Astrocyte (in vitro differentiated cells and primary cell): Measurements from ENCODE around the gene ERAP2. TPM values are rescaled to one million over a fixed set of nuclear protein-coding genes. Genes with fewer than 3 reads are reported as not detected.
"Not testable (repeated sequence)": the region's sequence is repeated elsewhere in the genome, so short reads cannot be mapped to it uniquely, and the experiment has no call there.

Experiments
- DNase-seq: peaks from one replicate; pipeline ENCODE4 v3.0.0-alpha.2; 2010; ENCODE audit warnings: low read depth
- FAIRE-seq: peaks from 2 replicates; lab custom pipeline; 2011; peaks lifted over from hg19 to GRCh38; lab: Jason Lieb, UNC
- H2AFZ ChIP-seq: 2 replicates; pipeline ENCODE4 v1.6.0; 2012; ENCODE audit warnings: low read depth, low read length, inconsistent platforms
- H3K27ac ChIP-seq: 2 replicates; pipeline ENCODE4 v1.5.1; 2011; ENCODE audit warnings: low read depth, low read length, inconsistent platforms
- H3K27me3 ChIP-seq: 2 replicates; pipeline ENCODE4 v1.6.0; 2011; ENCODE audit warnings: low read length, inconsistent platforms; ENCODE audit not compliant: insufficient read depth
- H3K36me3 ChIP-seq: 2 replicates; pipeline ENCODE4 v1.5.1; 2011; ENCODE audit warnings: low read length, inconsistent platforms; ENCODE audit not compliant: insufficient read depth
- H3K4me1 ChIP-seq: 2 replicates; pipeline ENCODE4 v1.5.1; 2011; ENCODE audit warnings: low read length, inconsistent platforms; ENCODE audit not compliant: insufficient read depth
- H3K4me2 ChIP-seq: 2 replicates; pipeline ENCODE4 v1.6.0; 2012; ENCODE audit warnings: low read length, inconsistent platforms
- H3K4me3 ChIP-seq: 2 replicates; pipeline ENCODE4 v1.5.1; 2011; ENCODE audit warnings: low read depth, mild to moderate bottlenecking, low read length, inconsistent platforms; ENCODE audit not compliant: insufficient read depth
- H3K79me2 ChIP-seq: 2 replicates; pipeline ENCODE4 v1.6.0; 2012; ENCODE audit warnings: mild to moderate bottlenecking, low read length, inconsistent platforms; ENCODE audit not compliant: insufficient read depth
- H3K9ac ChIP-seq: 2 replicates; pipeline ENCODE4 v1.6.0; 2012; ENCODE audit warnings: mild to moderate bottlenecking, low read length, inconsistent platforms
- H3K9me3 ChIP-seq: 2 replicates; pipeline ENCODE4 v1.5.1; 2012; ENCODE audit warnings: low read depth, mild to moderate bottlenecking, low read length, inconsistent platforms; ENCODE audit not compliant: insufficient read depth
- H4K20me1 ChIP-seq: 2 replicates; pipeline ENCODE4 v1.6.0; 2012; ENCODE audit warnings: low read length, inconsistent platforms; ENCODE audit not compliant: insufficient read depth
- H3K27ac Mint-ChIP-seq: one replicate; pipeline ENCODE4 v1.8.0; 2021; ENCODE audit warnings: mild to moderate bottlenecking, mixed read lengths; ENCODE audit not compliant: unreplicated experiment
- H3K27me3 Mint-ChIP-seq: one replicate; pipeline ENCODE4 v1.8.0; 2021; ENCODE audit warnings: low read depth, mixed read lengths; ENCODE audit not compliant: unreplicated experiment
- H3K36me3 Mint-ChIP-seq: one replicate; pipeline ENCODE4 v1.8.0; 2021; ENCODE audit warnings: low read depth, mixed read lengths; ENCODE audit not compliant: unreplicated experiment
- H3K4me1 Mint-ChIP-seq: one replicate; pipeline ENCODE4 v1.8.0; 2021; ENCODE audit warnings: low read depth, mixed read lengths; ENCODE audit not compliant: unreplicated experiment
- H3K4me3 Mint-ChIP-seq: one replicate; pipeline ENCODE4 v1.8.0; 2021; ENCODE audit warnings: mild to moderate bottlenecking, moderate library complexity, mixed read lengths; ENCODE audit not compliant: unreplicated experiment
- H3K9me3 Mint-ChIP-seq: one replicate; pipeline ENCODE4 v1.8.0; 2021; ENCODE audit warnings: mild to moderate bottlenecking, mixed read lengths; ENCODE audit not compliant: unreplicated experiment
- CTCF ChIP-seq: IDR thresholded peaks from 2 replicates; pipeline ENCODE4 v1.5.1; 2011; ENCODE audit warnings: low read depth, mild to moderate bottlenecking, inconsistent platforms, low read length, moderate library complexity; ENCODE audit not compliant: insufficient read depth
- EZH2 ChIP-seq: IDR thresholded peaks from 2 replicates; pipeline ENCODE4 v1.6.1; 2012; ENCODE audit warnings: mild to moderate bottlenecking, low read length, inconsistent platforms; ENCODE audit not compliant: insufficient read depth
- total RNA-seq: library from RNA; stranded (reverse); gene quantifications from 2 replicates; pipeline ENCODE4 v1.2.1, GENCODE V29; 2021

ERAP2 gene
- total RNA-seq, 1 donor from 2014 or later = 2.5 TPM

- peaks cover 14% of the 10 kb centered on the region for H3K4me1 Mint-ChIP-seq
- H3K9ac ChIP-seq = no peak overlapping the region
- H3K27me3 Mint-ChIP-seq = peaks cover 3% of the 10 kb centered on the region
- no peak overlapping the region for H2AFZ ChIP-seq
- no peaks in the 10 kb centered on the region for H4K20me1 ChIP-seq
- DNase-seq = no peak
- no peaks in the 10 kb centered on the region for H3K79me2 ChIP-seq
- peaks cover 7% of the 10 kb centered on the region for H3K4me1 ChIP-seq
- no peak overlapping the region for H3K27ac Mint-ChIP-seq
- H3K9me3 ChIP-seq = no peaks in the 10 kb centered on the region
- FAIRE-seq = no peak
- no peak overlapping the region for H3K4me3 Mint-ChIP-seq
- H3K9me3 Mint-ChIP-seq = no peaks in the 10 kb centered on the region
- no peaks in the 10 kb centered on the region for H3K36me3 Mint-ChIP-seq
- no peak overlapping the region for H3K4me3 ChIP-seq
- H3K36me3 ChIP-seq = no peaks in the 10 kb centered on the region
- no peak overlapping the region for H3K27ac ChIP-seq
- TF ChIP-seq EZH2 = no peak
- H3K27me3 ChIP-seq = no peaks in the 10 kb centered on the region
- no peak overlapping the region for H3K4me2 ChIP-seq
Observed at GRCh38 chr5:96873449-96873848, 2.9 kb upstream of the ERAP2 start.

GRCh38 chr5:96874631-96875030 is 1.7 kb upstream of the ERAP2 start:
- Mint-ChIP-seq H3K4me1 (peaks cover 14% of the 10 kb centered on the region), H3K27ac (no peak overlapping the region), H3K27me3 (peaks cover 3% of the 10 kb centered on the region), H3K4me3 (no peak overlapping the region), H3K9me3 (no peaks in the 10 kb centered on the region), H3K36me3 (no peaks in the 10 kb centered on the region)
- H3K4me2 ChIP-seq = no peak overlapping the region
- TF ChIP-seq EZH2 (no peak), CTCF (no peak)
- peaks cover 7% of the 10 kb centered on the region for H3K4me1 ChIP-seq
- no peaks in the 10 kb centered on the region for H4K20me1 ChIP-seq
- FAIRE-seq = no peak
- H3K27ac ChIP-seq = no peak overlapping the region
- H3K9me3 ChIP-seq = no peaks in the 10 kb centered on the region
- H2AFZ ChIP-seq = no peak overlapping the region
- no peak overlapping the region for H3K4me3 ChIP-seq
- no peaks in the 10 kb centered on the region for H3K79me2 ChIP-seq
- no peak for DNase-seq
- H3K9ac ChIP-seq = no peak overlapping the region
- no peaks in the 10 kb centered on the region for H3K27me3 ChIP-seq
- H3K36me3 ChIP-seq = no peaks in the 10 kb centered on the region

- Mint-ChIP-seq H3K27ac (peak overlapping the region; percentile 7), H3K36me3 (peaks cover 2% of the 10 kb centered on the region), H3K27me3 (peaks cover 3% of the 10 kb centered on the region), H3K9me3 (no peaks in the 10 kb centered on the region), H3K4me1 (peaks cover 18% of the 10 kb centered on the region), H3K4me3 (no peak overlapping the region)
- H2AFZ ChIP-seq = peak overlapping the region; percentile 85
- TF ChIP-seq EZH2 = no peak
- TF ChIP-seq CTCF = no peak
- no peak for FAIRE-seq
- no peaks in the 10 kb centered on the region for H4K20me1 ChIP-seq
- H3K9me3 ChIP-seq = no peaks in the 10 kb centered on the region
- no peaks in the 10 kb centered on the region for H3K36me3 ChIP-seq
- peak overlapping the region; percentile 43 for H3K27ac ChIP-seq
- peak overlapping the region; percentile 91 for H3K4me2 ChIP-seq
- no peak for DNase-seq
- peak overlapping the region; percentile 73 for H3K9ac ChIP-seq
- H3K4me1 ChIP-seq = peaks cover 18% of the 10 kb centered on the region
- H3K27me3 ChIP-seq = no peaks in the 10 kb centered on the region
- no peaks in the 10 kb centered on the region for H3K79me2 ChIP-seq
- peak overlapping the region; percentile 70 for H3K4me3 ChIP-seq
Observed at GRCh38 chr5:96875791-96876291, 459 bp upstream of the ERAP2 start.

GRCh38 chr5:96876977-96877469 is 723 bp downstream of the ERAP2 start:
- not testable (repeated sequence) for H3K9me3 ChIP-seq, H3K27me3 ChIP-seq, H4K20me1 ChIP-seq, H3K27ac ChIP-seq, DNase-seq, H2AFZ ChIP-seq, H3K9me3 Mint-ChIP-seq, H3K36me3 Mint-ChIP-seq, H3K27ac Mint-ChIP-seq, H3K79me2 ChIP-seq, FAIRE-seq, H3K36me3 ChIP-seq, H3K27me3 Mint-ChIP-seq
- Histone ChIP-seq H3K4me2 (peak overlapping the region; percentile 91), H3K9ac (peak overlapping the region; percentile 73), H3K4me3 (peak overlapping the region; percentile 70), H3K4me1 (peaks cover 30% of the 10 kb centered on the region)
- Mint-ChIP-seq H3K4me3 (peak overlapping the region; percentile 55), H3K4me1 (peaks cover 26% of the 10 kb centered on the region)
